ENCODE measurements around the gene MRNIP. TPM values are rescaled to one million over a fixed set of nuclear protein-coding genes. Genes with fewer than 3 reads are reported as not detected.

The MRNIP gene
- total and polyA plus RNA-seq, 2 of the 8 experiments (the other 6 are each of a cell fraction or from before 2014, with no cell fraction given), result 29.6 TPM

DNA sequence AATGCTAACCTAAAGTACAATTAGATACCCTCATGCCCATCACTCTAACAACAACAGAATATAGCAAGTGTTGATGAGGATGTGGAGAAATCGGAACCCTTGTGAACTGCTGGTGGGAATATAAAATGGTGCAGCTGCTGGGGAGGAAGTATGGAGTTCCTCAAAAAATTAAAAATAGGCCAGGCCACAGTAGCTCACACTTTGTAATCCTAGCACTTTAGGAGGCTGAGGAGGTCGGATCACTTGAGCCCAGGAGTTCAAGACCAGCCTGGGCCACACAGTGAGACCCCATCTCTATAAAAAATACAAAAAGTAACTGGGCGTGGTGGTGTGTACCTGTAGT lies 18.0 kb upstream of the MRNIP start (continued):
- no peak for TF ChIP-seq RNF2 (IDR thresholded peaks at IDR 0.05; ENCODE audit: borderline replicate concordance, low read depth, low read length, missing control alignments, poor library complexity, severe bottlenecking)
- TF ChIP-seq PHF8 (conservative IDR thresholded peaks at IDR 0.05; ENCODE audit: low read depth, low read length), result no peak
- TF ChIP-seq HDAC2 (IDR thresholded peaks at IDR 0.05; ENCODE audit: borderline replicate concordance in 1 of 2, low read depth in 2 of 2, low read length in 2 of 2), result no peak
- TF ChIP-seq FOSL1 (IDR thresholded peaks at IDR 0.05; ENCODE audit: insufficient read depth, low read depth, low read length), result no peak
- TF ChIP-seq GABPA (IDR thresholded peaks at IDR 0.05; ENCODE audit: borderline replicate concordance, insufficient read depth, low read length), result no peak
- no peak for TF ChIP-seq EP300 (IDR thresholded peaks at IDR 0.05; ENCODE audit: borderline replicate concordance in 1 of 2, low read depth in 2 of 2, low read length in 2 of 2)

Measured in H1 (cell line).